ENCODE measurements around the gene FAM13A. TPM values are rescaled to one million over a fixed set of nuclear protein-coding genes. Genes with fewer than 3 reads are reported as not detected.
"Not testable (repeated sequence)": the region's sequence is repeated elsewhere in the genome, so short reads cannot be mapped to it uniquely, and the experiment has no call there.

FAM13A gene
- total and polyA plus RNA-seq, 3 donors from 2014 or later: 30.7 to 123 (median 109) TPM

- WGBS, 2 donors: 87 to 89% methylated on average over 3 of the region's 3 CpGs
- DNase-seq: no peak
- Histone ChIP-seq H3K27me3 (no peaks in the 10 kb centered on the region), H3K36me3 (ENCODE audit: low read depth, missing control alignments) (no peaks in the 10 kb centered on the region), H3K4me1 (no peaks in the 10 kb centered on the region), H3K27ac (no peak overlapping the region), H3K9me3 (no peaks in the 10 kb centered on the region), H3K4me3 (no peak overlapping the region)
- intact Hi-C loops (cut with DNase I; ENCODE audit: low total_unique reads): no loop called here
- TF ChIP-seq POLR2A (IDR thresholded peaks at IDR 0.05): no peak
- TF ChIP-seq CTCF (IDR thresholded peaks at IDR 0.05): no peak
These were observed 148.5 kb downstream of the FAM13A start for GRCh38 chr4:88908521-88908920.

GRCh38 chr4:88908003-88908402 is 149.0 kb downstream of the FAM13A start:
- Histone ChIP-seq H3K27ac (no peak overlapping the region), H3K9me3 (no peaks in the 10 kb centered on the region), H3K27me3 (no peaks in the 10 kb centered on the region), H3K36me3 (ENCODE audit: low read depth, missing control alignments) (no peaks in the 10 kb centered on the region), H3K4me1 (no peaks in the 10 kb centered on the region), H3K4me3 (no peak overlapping the region)
- TF ChIP-seq CTCF (IDR thresholded peaks at IDR 0.05) (no peak), POLR2A (IDR thresholded peaks at IDR 0.05) (no peak)
- DNase-seq: no peak
- intact Hi-C loops (cut with DNase I; ENCODE audit: low total_unique reads): no loop called here
- WGBS, 2 donors: 93 to 100% methylated on average over 1 of the region's 1 CpG

GRCh38 chr4:88907478-88907877 is 149.5 kb downstream of the FAM13A start:
- H3K27ac ChIP-seq: no peak overlapping the region
- H3K36me3 ChIP-seq (ENCODE audit: low read depth, missing control alignments): no peaks in the 10 kb centered on the region
- H3K9me3 ChIP-seq: no peaks in the 10 kb centered on the region
- no peaks in the 10 kb centered on the region for H3K27me3 ChIP-seq
- 79 to 92% methylated on average over 5 of the region's 5 CpGs for WGBS, 2 donors
- TF ChIP-seq CTCF (IDR thresholded peaks at IDR 0.05) (no peak), POLR2A (IDR thresholded peaks at IDR 0.05) (no peak)
- no peak for DNase-seq
- no peak overlapping the region for H3K4me3 ChIP-seq
- intact Hi-C loops (cut with DNase I; ENCODE audit: low total_unique reads): no loop called here
- no peaks in the 10 kb centered on the region for H3K4me1 ChIP-seq

- H3K36me3 ChIP-seq (ENCODE audit: low read depth, missing control alignments); DNase-seq; H3K9me3 ChIP-seq; H3K27ac ChIP-seq; H3K27me3 ChIP-seq; intact Hi-C loops (cut with DNase I; ENCODE audit: low total_unique reads); H3K4me3 ChIP-seq; H3K4me1 ChIP-seq: not testable (repeated sequence)
- 85 to 92% methylated on average over 3 of the region's 3 CpGs for WGBS, 2 donors
These were observed 152.7 kb downstream of the FAM13A start for GRCh38 chr4:88904240-88904639.

- H3K36me3 ChIP-seq (ENCODE audit: low read depth, missing control alignments): no peaks in the 10 kb centered on the region
- no peaks in the 10 kb centered on the region for H3K4me1 ChIP-seq
- H3K4me3 ChIP-seq: no peak overlapping the region
- no peak overlapping the region for H3K27ac ChIP-seq
- H3K27me3 ChIP-seq: no peaks in the 10 kb centered on the region
- no peak for TF ChIP-seq POLR2A (IDR thresholded peaks at IDR 0.05)
- TF ChIP-seq CTCF (IDR thresholded peaks at IDR 0.05): no peak
- 92 to 97% methylated on average over 2 of the region's 2 CpGs for WGBS, 2 donors
- intact Hi-C loops (cut with DNase I; ENCODE audit: low total_unique reads): no loop called here
- H3K9me3 ChIP-seq: no peaks in the 10 kb centered on the region
- DNase-seq: no peak
These were observed 156.6 kb downstream of the FAM13A start for GRCh38 chr4:88900432-88900831.
